WTC11 (cell line): ENCODE measurements around the gene TBC1D24. TPM values are rescaled to one million over a fixed set of nuclear protein-coding genes. Genes with fewer than 3 reads are reported as not detected.

Source experiments
- CREB1 ChIP-seq: sonication (generic); formaldehyde crosslinking; IDR thresholded peaks from 2 replicates; pipeline ENCODE4 v1.8.0; 2023; ENCODE audit warnings: mild to moderate bottlenecking, missing genetic modification reagents
- CREM ChIP-seq: sonication (generic); formaldehyde crosslinking; IDR thresholded peaks from 2 replicates; pipeline ENCODE4 v1.8.1; 2022; ENCODE audit warnings: mild to moderate bottlenecking, missing genetic modification reagents, moderate library complexity
- FOXK1 ChIP-seq: sonication (generic); formaldehyde crosslinking; IDR thresholded peaks from 2 replicates; pipeline ENCODE4 v1.8.0; 2022; ENCODE audit warnings: mild to moderate bottlenecking, moderate library complexity, missing genetic modification reagents
- GABPB1 ChIP-seq: sonication (generic); formaldehyde crosslinking; IDR thresholded peaks from 2 replicates; pipeline ENCODE4 v1.8.1; 2023; ENCODE audit warnings: mild to moderate bottlenecking, missing genetic modification reagents
- GTF2I ChIP-seq: fragments of 250-450 bp; sonication (Bioruptor Pico); conservative IDR thresholded peaks from 2 replicates; pipeline ENCODE4 v1.4.0; 2021; ENCODE audit warnings: mild to moderate bottlenecking
- JAZF1 ChIP-seq: fragments of 250-450 bp; sonication (Bioruptor Pico); IDR thresholded peaks from 2 replicates; pipeline ENCODE4 v1.9.0; 2021; ENCODE audit warnings: moderate library complexity, mild to moderate bottlenecking, inconsistent platforms
- JUN ChIP-seq: sonication (generic); formaldehyde crosslinking; IDR thresholded peaks from 2 replicates; pipeline ENCODE4 v1.8.0; 2023; ENCODE audit warnings: mild to moderate bottlenecking, missing genetic modification reagents
- MXD4 ChIP-seq: fragments of 250-450 bp; sonication (Bioruptor Pico); IDR thresholded peaks from 2 replicates; pipeline ENCODE4 v1.8.0; 2021; ENCODE audit warnings: mild to moderate bottlenecking, moderate library complexity, borderline replicate concordance
- NR2C2 ChIP-seq: sonication (generic); formaldehyde crosslinking; IDR thresholded peaks from 2 replicates; pipeline ENCODE4 v1.8.0; 2022; ENCODE audit warnings: mild to moderate bottlenecking, missing genetic modification reagents
- NR3C1 ChIP-seq: sonication (generic); formaldehyde crosslinking; conservative IDR thresholded peaks from 2 replicates; pipeline ENCODE4 v1.8.1; 2023; ENCODE audit warnings: low read depth, mild to moderate bottlenecking, missing genetic modification reagents
- RELA ChIP-seq: sonication (generic); formaldehyde crosslinking; IDR thresholded peaks from 2 replicates; pipeline ENCODE4 v1.8.1; 2022; ENCODE audit warnings: missing genetic modification reagents, mild to moderate bottlenecking, borderline replicate concordance
- SOX15 ChIP-seq: fragments of 250-450 bp; sonication (Bioruptor Pico); IDR thresholded peaks from 2 replicates; pipeline ENCODE4 v1.9.0; 2021; ENCODE audit warnings: mild to moderate bottlenecking
- SP1 ChIP-seq: sonication (generic); formaldehyde crosslinking; conservative IDR thresholded peaks from 2 replicates; pipeline ENCODE4 v1.8.1; 2022; ENCODE audit warnings: missing genetic modification reagents
- TEAD1 ChIP-seq: sonication (generic); formaldehyde crosslinking; IDR thresholded peaks from 2 replicates; pipeline ENCODE4 v1.8.0; 2022; ENCODE audit warnings: mild to moderate bottlenecking, missing genetic modification reagents
- TP53 ChIP-seq: sonication (generic); formaldehyde crosslinking; IDR thresholded peaks from 2 replicates; pipeline ENCODE4 v1.8.1; 2023; ENCODE audit warnings: mild to moderate bottlenecking, missing genetic modification reagents
- ZNF219 ChIP-seq: sonication (generic); formaldehyde crosslinking; IDR thresholded peaks from 2 replicates; pipeline ENCODE4 v1.8.0; 2023; ENCODE audit warnings: missing genetic modification reagents, mild to moderate bottlenecking, borderline replicate concordance
- ZNF263 ChIP-seq: sonication (generic); formaldehyde crosslinking; IDR thresholded peaks from 2 replicates; pipeline ENCODE4 v1.8.1; 2022; ENCODE audit warnings: low read depth, mild to moderate bottlenecking, moderate library complexity, missing genetic modification reagents
- ZNF416 ChIP-seq: fragments of 250-450 bp; sonication (Bioruptor Pico); IDR thresholded peaks from 2 replicates; pipeline ENCODE4 v1.9.0; 2021; ENCODE audit warnings: mild to moderate bottlenecking, inconsistent platforms
- total RNA-seq: library from RNA; stranded (reverse); gene quantifications from 3 replicates; pipeline ENCODE4 v1.2.3, GENCODE V29; 2021
- TF ChIP-seq, protein P1 (sequence below): sonication (generic); formaldehyde crosslinking; conservative IDR thresholded peaks from 2 replicates; pipeline ENCODE4 v1.8.1; 2022; ENCODE audit warnings: mild to moderate bottlenecking, missing genetic modification reagents
- TF ChIP-seq, protein P2 (sequence below): sonication (generic); formaldehyde crosslinking; IDR thresholded peaks from 2 replicates; pipeline ENCODE4 v1.8.1; 2022; ENCODE audit warnings: missing genetic modification reagents, borderline replicate concordance
- TF ChIP-seq, protein P3 (sequence below): fragments of 200-600 bp; IDR thresholded peaks from 2 replicates; pipeline ENCODE4 v1.8.0; 2022; ENCODE audit warnings: antibody characterized with exemption
- TF ChIP-seq, protein P4 (sequence below): sonication (generic); formaldehyde crosslinking; IDR thresholded peaks from 2 replicates; pipeline ENCODE4 v1.8.1; 2022; ENCODE audit warnings: low read depth, missing genetic modification reagents, borderline replicate concordance
- TF ChIP-seq, protein P5 (sequence below): sonication (generic); formaldehyde crosslinking; IDR thresholded peaks from 2 replicates; pipeline ENCODE4 v1.8.1; 2023; ENCODE audit warnings: mild to moderate bottlenecking, missing genetic modification reagents
- TF ChIP-seq, protein P6 (sequence below): sonication (generic); formaldehyde crosslinking; IDR thresholded peaks from 2 replicates; pipeline ENCODE4 v1.8.1; 2022; ENCODE audit warnings: mild to moderate bottlenecking, moderate library complexity, missing genetic modification reagents
- TF ChIP-seq, protein P7 (sequence below): sonication (generic); formaldehyde crosslinking; IDR thresholded peaks from 2 replicates; pipeline ENCODE4 v1.8.0; 2022; ENCODE audit warnings: mild to moderate bottlenecking, missing genetic modification reagents
- TF ChIP-seq, protein P8 (sequence below): sonication (generic); formaldehyde crosslinking; IDR thresholded peaks from 2 replicates; pipeline ENCODE4 v1.8.0; 2022; ENCODE audit warnings: missing genetic modification reagents
- TF ChIP-seq, protein P9 (sequence below): fragments of 250-450 bp; sonication (Bioruptor Pico); IDR thresholded peaks from 2 replicates; pipeline ENCODE4 v1.9.0; 2021; ENCODE audit warnings: moderate library complexity, mild to moderate bottlenecking, inconsistent platforms, borderline replicate concordance

Gene TBC1D24
- total RNA-seq, 1 experiment from 2014 or later, result 21.0 TPM

DNA sequence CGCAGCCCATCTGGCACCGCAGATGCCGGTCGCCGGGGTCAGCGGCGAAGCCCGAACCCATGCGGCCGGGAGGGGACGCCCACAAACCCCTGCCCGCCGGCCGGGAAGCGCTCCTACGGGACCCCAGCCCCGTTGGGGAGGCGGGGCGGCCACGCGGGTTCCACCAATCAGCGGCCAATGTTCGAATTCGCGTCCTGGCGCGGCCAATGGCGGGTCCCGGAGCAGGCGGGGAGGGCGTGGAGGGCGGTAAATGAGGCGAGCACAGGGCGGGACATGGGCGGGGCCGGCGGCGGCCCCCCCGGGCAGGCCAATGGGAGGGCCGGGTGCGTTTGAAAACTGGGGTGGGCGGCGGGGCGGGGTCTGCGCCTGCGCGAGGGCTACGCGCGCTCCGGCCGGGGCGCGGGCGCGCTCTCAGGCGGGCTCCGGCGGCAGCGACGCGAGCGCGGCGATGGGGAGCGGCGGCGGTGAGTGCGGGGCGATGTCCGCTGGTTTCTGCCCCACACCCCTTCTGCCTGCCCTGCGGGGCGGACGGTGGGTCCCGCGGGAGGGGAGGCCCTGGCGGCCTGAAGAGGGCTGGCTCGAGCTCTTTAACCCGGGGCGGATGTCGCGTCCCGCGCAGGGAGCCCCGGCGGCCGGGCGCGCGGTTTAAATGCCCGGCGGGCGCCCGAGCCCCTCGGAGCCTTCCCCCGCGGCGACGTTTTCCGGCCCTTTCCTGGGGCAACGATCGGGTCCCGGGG is 45.7 kb upstream of the TBC1D24 start, which contains the start of gene CCNF (continued):
- TF ChIP-seq GABPB1 (CRISPR knock-in tag), result no peak
- TF ChIP-seq GTF2I, result no peak
- TF ChIP-seq, protein P1, sequence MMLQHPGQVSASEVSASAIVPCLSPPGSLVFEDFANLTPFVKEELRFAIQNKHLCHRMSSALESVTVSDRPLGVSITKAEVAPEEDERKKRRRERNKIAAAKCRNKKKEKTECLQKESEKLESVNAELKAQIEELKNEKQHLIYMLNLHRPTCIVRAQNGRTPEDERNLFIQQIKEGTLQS, result 0 out of 2 replicates have a peak, but pooled peaks have one; percentile 63
- peak; percentile 83; the same call in 1 of the 2 replicates for TF ChIP-seq JUN (CRISPR knock-in tag)
- TF ChIP-seq CREB1 (CRISPR knock-in tag), result peak; percentile 88; the same call in 1 of the 2 replicates
- TF ChIP-seq, protein P2, sequence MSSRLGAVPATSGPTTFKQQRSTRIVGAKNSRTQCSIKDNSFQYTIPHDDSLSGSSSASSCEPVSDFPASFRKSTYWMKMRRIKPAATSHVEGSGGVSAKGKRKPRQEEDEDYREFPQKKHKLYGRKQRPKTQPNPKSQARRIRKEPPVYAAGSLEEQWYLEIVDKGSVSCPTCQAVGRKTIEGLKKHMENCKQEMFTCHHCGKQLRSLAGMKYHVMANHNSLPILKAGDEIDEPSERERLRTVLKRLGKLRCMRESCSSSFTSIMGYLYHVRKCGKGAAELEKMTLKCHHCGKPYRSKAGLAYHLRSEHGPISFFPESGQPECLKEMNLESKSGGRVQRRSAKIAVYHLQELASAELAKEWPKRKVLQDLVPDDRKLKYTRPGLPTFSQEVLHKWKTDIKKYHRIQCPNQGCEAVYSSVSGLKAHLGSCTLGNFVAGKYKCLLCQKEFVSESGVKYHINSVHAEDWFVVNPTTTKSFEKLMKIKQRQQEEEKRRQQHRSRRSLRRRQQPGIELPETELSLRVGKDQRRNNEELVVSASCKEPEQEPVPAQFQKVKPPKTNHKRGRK (CRISPR knock-in tag), result no peak
- TF ChIP-seq, protein P3, sequence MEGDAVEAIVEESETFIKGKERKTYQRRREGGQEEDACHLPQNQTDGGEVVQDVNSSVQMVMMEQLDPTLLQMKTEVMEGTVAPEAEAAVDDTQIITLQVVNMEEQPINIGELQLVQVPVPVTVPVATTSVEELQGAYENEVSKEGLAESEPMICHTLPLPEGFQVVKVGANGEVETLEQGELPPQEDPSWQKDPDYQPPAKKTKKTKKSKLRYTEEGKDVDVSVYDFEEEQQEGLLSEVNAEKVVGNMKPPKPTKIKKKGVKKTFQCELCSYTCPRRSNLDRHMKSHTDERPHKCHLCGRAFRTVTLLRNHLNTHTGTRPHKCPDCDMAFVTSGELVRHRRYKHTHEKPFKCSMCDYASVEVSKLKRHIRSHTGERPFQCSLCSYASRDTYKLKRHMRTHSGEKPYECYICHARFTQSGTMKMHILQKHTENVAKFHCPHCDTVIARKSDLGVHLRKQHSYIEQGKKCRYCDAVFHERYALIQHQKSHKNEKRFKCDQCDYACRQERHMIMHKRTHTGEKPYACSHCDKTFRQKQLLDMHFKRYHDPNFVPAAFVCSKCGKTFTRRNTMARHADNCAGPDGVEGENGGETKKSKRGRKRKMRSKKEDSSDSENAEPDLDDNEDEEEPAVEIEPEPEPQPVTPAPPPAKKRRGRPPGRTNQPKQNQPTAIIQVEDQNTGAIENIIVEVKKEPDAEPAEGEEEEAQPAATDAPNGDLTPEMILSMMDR, result no peak
- TF ChIP-seq MXD4 (CRISPR knock-in tag), result no peak
- TF ChIP-seq, protein P4, sequence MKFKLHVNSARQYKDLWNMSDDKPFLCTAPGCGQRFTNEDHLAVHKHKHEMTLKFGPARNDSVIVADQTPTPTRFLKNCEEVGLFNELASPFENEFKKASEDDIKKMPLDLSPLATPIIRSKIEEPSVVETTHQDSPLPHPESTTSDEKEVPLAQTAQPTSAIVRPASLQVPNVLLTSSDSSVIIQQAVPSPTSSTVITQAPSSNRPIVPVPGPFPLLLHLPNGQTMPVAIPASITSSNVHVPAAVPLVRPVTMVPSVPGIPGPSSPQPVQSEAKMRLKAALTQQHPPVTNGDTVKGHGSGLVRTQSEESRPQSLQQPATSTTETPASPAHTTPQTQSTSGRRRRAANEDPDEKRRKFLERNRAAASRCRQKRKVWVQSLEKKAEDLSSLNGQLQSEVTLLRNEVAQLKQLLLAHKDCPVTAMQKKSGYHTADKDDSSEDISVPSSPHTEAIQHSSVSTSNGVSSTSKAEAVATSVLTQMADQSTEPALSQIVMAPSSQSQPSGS (CRISPR knock-in tag), result 0 out of 2 replicates have a peak, but pooled peaks have one; percentile 70
- TF ChIP-seq ZNF263, result 0 out of 2 replicates have a peak, but pooled peaks have one; percentile 23
- TF ChIP-seq SOX15 (CRISPR knock-in tag), result no peak
- TF ChIP-seq, protein P5, sequence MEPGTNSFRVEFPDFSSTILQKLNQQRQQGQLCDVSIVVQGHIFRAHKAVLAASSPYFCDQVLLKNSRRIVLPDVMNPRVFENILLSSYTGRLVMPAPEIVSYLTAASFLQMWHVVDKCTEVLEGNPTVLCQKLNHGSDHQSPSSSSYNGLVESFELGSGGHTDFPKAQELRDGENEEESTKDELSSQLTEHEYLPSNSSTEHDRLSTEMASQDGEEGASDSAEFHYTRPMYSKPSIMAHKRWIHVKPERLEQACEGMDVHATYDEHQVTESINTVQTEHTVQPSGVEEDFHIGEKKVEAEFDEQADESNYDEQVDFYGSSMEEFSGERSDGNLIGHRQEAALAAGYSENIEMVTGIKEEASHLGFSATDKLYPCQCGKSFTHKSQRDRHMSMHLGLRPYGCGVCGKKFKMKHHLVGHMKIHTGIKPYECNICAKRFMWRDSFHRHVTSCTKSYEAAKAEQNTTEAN (CRISPR knock-in tag), result no peak
- TF ChIP-seq JAZF1 (CRISPR knock-in tag), result no peak
- TF ChIP-seq, protein P6, sequence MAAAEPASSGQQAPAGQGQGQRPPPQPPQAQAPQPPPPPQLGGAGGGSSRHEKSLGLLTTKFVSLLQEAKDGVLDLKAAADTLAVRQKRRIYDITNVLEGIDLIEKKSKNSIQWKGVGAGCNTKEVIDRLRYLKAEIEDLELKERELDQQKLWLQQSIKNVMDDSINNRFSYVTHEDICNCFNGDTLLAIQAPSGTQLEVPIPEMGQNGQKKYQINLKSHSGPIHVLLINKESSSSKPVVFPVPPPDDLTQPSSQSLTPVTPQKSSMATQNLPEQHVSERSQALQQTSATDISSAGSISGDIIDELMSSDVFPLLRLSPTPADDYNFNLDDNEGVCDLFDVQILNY, result peak; percentile 76
- peak; percentile 76; the same call in 1 of the 2 replicates for TF ChIP-seq TP53 (CRISPR knock-in tag)
- TF ChIP-seq SP1 (CRISPR knock-in tag), result peak; percentile 90
- TF ChIP-seq RELA (CRISPR knock-in tag), result no peak
- peak; percentile 89 for TF ChIP-seq TEAD1 (CRISPR knock-in tag)
- TF ChIP-seq, protein P7, sequence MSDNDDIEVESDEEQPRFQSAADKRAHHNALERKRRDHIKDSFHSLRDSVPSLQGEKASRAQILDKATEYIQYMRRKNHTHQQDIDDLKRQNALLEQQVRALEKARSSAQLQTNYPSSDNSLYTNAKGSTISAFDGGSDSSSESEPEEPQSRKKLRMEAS, result peak; percentile 99
- peak; percentile 89 for TF ChIP-seq FOXK1 (CRISPR knock-in tag)
- TF ChIP-seq, protein P8, sequence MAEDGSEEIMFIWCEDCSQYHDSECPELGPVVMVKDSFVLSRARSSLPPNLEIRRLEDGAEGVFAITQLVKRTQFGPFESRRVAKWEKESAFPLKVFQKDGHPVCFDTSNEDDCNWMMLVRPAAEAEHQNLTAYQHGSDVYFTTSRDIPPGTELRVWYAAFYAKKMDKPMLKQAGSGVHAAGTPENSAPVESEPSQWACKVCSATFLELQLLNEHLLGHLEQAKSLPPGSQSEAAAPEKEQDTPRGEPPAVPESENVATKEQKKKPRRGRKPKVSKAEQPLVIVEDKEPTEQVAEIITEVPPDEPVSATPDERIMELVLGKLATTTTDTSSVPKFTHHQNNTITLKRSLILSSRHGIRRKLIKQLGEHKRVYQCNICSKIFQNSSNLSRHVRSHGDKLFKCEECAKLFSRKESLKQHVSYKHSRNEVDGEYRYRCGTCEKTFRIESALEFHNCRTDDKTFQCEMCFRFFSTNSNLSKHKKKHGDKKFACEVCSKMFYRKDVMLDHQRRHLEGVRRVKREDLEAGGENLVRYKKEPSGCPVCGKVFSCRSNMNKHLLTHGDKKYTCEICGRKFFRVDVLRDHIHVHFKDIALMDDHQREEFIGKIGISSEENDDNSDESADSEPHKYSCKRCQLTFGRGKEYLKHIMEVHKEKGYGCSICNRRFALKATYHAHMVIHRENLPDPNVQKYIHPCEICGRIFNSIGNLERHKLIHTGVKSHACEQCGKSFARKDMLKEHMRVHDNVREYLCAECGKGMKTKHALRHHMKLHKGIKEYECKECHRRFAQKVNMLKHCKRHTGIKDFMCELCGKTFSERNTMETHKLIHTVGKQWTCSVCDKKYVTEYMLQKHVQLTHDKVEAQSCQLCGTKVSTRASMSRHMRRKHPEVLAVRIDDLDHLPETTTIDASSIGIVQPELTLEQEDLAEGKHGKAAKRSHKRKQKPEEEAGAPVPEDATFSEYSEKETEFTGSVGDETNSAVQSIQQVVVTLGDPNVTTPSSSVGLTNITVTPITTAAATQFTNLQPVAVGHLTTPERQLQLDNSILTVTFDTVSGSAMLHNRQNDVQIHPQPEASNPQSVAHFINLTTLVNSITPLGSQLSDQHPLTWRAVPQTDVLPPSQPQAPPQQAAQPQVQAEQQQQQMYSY (CRISPR knock-in tag), result peak; percentile 42; the same call in 1 of the 2 replicates
- TF ChIP-seq NR3C1 (CRISPR knock-in tag), result peak; percentile 86; the same call in 1 of the 2 replicates
- 0 out of 2 replicates have a peak, but pooled peaks have one; percentile 41 for TF ChIP-seq ZNF219 (CRISPR knock-in tag)
- TF ChIP-seq, protein P9, sequence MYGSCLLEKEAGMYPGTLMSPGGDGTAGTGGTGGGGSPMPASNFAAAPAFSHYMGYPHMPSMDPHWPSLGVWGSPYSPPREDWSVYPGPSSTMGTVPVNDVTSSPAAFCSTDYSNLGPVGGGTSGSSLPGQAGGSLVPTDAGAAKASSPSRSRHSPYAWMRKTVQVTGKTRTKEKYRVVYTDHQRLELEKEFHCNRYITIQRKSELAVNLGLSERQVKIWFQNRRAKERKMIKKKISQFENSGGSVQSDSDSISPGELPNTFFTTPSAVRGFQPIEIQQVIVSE (CRISPR knock-in tag), result no peak
- TF ChIP-seq NR2C2 (CRISPR knock-in tag), result peak; percentile 67; the same call in 1 of the 2 replicates
- TF ChIP-seq CREM (CRISPR knock-in tag), result 0 out of 2 replicates have a peak, but pooled peaks have one; percentile 74
- no peak for TF ChIP-seq ZNF416 (CRISPR knock-in tag)
